Upper lobe of left lung (tissue), 6 donors: ENCODE measurements around the gene KIF22. TPM values are rescaled to one million over a fixed set of nuclear protein-coding genes. Genes with fewer than 3 reads are reported as not detected.

ENCODE experiments used
- ATAC-seq, 2 donors: fragments of 200-7000 bp; cut with Tn5 transposase; one replicate each; pipeline ENCODE4 v1.9.1; 2022; ENCODE audit warnings: mild to moderate bottlenecking in 2 of 2, moderate library complexity in 2 of 2; ENCODE audit not compliant: low FRiP score in 2 of 2
- DNase-seq, 2 donors: peaks; one replicate each; pipeline ENCODE4 v3.0.0-alpha.2; 2019 to 2020
- H3K27ac ChIP-seq, 4 donors: fragments of 200-600 bp; sonication (generic); one replicate each; pipeline ENCODE4 v1.5.1; 2016 to 2019
- H3K27me3 ChIP-seq, 4 donors: fragments of 200-600 bp; sonication (generic); one replicate each; pipeline ENCODE4 v1.5.1; 2017 to 2019
- H3K36me3 ChIP-seq, 4 donors: fragments of 200-600 bp; sonication (generic); one replicate each; pipeline ENCODE4 v1.5.1; 2016 to 2019
- H3K4me1 ChIP-seq, 4 donors: fragments of 200-600 bp; sonication (generic); one replicate each; pipeline ENCODE4 v1.5.1; 2018 to 2019
- H3K4me3 ChIP-seq, 4 donors: fragments of 200-600 bp; sonication (generic); one replicate each; pipeline ENCODE4 v1.5.1; 2017 to 2019; ENCODE audit warnings: mild to moderate bottlenecking in 2 of 4, moderate library complexity in 1 of 4
- H3K9me3 ChIP-seq, 4 donors: fragments of 200-600 bp; sonication (generic); one replicate each; pipeline ENCODE4 v1.5.1; 2018 to 2019
- EP300 ChIP-seq, 4 donors: sonication (generic); formaldehyde crosslinking; IDR thresholded peaks; one replicate each; pipeline ENCODE4 v1.5.1; 2017; ENCODE audit warnings: antibody characterized with exemption in 4 of 4, control low read depth in 2 of 4
- POLR2A ChIP-seq, 4 donors: fragments of 450-650 bp; IDR thresholded peaks; one replicate each; pipeline ENCODE4 v1.5.1; 2016 to 2017; ENCODE audit warnings: antibody characterized with exemption in 4 of 4, mild to moderate bottlenecking in 2 of 4
- POLR2AphosphoS5 ChIP-seq, 2 donors: sonication (generic); formaldehyde crosslinking; IDR thresholded peaks; one replicate each; pipeline ENCODE4 v1.5.1; 2017; ENCODE audit warnings: antibody characterized with exemption in 2 of 2
- WGBS, 2 donors: methylation state at CpG; one replicate each; pipeline ENCODE4 v1.1.5; 2017 to 2018; 5-methylcytosine and 5-hydroxymethylcytosine counted together
- total RNA-seq, 6 donors: library from RNA; depleted of rRNA in 4 of 6; stranded (reverse); fragments of >200 nt in 4 of 6; gene quantifications; one replicate each; pipeline versions ENCODE4 v1.1.0 to v1.2.1, GENCODE V29; 2016 to 2021
- TF ChIP-seq, protein P1 (sequence below), 6 experiments: fragments of 450-650 bp in 4 of 6; fragments of 200-600 bp in 2 of 6; sonication (generic) in 2 of 6; IDR thresholded peaks; one replicate each; pipeline ENCODE4 v1.5.1; 2016 to 2019; ENCODE audit warnings: antibody characterized with exemption in 6 of 6
- donor health status: DM: no; HTN: no; CAD: no; lungs with moderate emphysema.
- donor health status: DM: no; HTN: yes; CAD: no; lungs with severe emphysema.

The KIF22 gene
- total RNA-seq, 6 donors from 2014 or later = 9.1 to 43.5 (median 26.6) TPM

DNA sequence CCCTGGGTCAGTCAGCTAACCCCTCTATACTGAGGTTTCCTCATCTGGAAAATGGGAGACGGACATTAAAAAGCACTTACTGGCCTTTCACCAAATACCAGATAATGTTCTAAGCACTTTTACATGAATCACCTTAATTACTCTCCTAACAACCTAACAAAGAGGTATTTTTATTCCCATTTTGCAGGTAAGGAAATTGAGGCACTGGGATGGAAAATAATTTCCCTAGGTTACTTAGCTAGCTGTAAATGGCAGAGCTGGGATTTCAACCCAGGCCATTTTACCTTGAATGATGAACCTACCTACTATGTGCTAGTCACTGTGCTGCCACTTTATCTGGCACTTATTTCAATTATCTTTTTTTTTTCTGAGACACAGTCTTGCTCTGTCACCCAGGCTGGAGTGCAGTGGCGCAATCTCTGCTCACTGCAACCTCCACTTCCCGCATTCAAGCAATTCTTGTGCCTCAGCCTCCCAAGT, 3.7 kb downstream of the KIF22 start:
- no peak overlapping the region for H3K4me3 ChIP-seq
- peaks cover 15 to 22% (median 17%) of the 10 kb centered on the region in 4 donors for H3K4me1 ChIP-seq
- H3K27ac ChIP-seq = no peak overlapping the region
- H3K36me3 ChIP-seq = peaks cover 4 to 20% (median 18%) of the 10 kb centered on the region in 4 donors
- no peak for DNase-seq
- WGBS, 2 donors = 96 to 99% methylated on average over 3 of the region's 3 CpGs
- no peak for ATAC-seq
- TF ChIP-seq, protein P1, sequence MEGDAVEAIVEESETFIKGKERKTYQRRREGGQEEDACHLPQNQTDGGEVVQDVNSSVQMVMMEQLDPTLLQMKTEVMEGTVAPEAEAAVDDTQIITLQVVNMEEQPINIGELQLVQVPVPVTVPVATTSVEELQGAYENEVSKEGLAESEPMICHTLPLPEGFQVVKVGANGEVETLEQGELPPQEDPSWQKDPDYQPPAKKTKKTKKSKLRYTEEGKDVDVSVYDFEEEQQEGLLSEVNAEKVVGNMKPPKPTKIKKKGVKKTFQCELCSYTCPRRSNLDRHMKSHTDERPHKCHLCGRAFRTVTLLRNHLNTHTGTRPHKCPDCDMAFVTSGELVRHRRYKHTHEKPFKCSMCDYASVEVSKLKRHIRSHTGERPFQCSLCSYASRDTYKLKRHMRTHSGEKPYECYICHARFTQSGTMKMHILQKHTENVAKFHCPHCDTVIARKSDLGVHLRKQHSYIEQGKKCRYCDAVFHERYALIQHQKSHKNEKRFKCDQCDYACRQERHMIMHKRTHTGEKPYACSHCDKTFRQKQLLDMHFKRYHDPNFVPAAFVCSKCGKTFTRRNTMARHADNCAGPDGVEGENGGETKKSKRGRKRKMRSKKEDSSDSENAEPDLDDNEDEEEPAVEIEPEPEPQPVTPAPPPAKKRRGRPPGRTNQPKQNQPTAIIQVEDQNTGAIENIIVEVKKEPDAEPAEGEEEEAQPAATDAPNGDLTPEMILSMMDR (IDR thresholded peaks at IDR 0.05) = no peak
- no peak for TF ChIP-seq POLR2AphosphoS5 (IDR thresholded peaks at IDR 0.05)
- TF ChIP-seq POLR2A (IDR thresholded peaks at IDR 0.05) = no peak
- no peak for TF ChIP-seq EP300 (IDR thresholded peaks at IDR 0.05)
- H3K9me3 ChIP-seq = no peaks in the 10 kb centered on the region
- no peaks in the 10 kb centered on the region for H3K27me3 ChIP-seq

DNA sequence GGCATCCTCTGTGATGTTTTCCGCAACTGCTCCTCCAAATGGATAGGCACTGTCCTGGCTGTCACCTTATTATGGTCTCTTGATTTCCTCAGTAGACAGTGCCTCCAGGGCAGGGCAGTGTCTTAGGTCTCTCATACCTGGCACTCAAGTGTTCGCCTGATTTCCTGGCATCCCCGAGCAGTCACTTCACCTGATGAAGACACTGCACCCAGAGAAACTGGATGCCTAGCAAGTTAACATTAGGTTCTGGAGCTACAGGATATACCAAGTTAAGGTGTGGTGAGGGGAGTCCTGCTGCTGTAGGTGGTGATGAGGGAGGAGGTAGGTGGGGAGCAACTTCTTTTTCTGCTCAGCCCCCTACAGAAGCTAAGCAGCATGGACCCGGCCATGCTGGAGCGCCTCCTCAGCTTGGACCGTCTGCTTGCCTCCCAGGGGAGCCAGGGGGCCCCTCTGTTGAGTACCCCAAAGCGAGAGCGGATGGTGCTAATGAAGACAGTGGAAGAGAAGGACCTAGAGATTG, 11.9 kb downstream of the KIF22 start:
- WGBS, 2 donors = 97% methylated on average over 8 of the region's 8 CpGs
- H3K4me3 ChIP-seq = no peak overlapping the region

DNA sequence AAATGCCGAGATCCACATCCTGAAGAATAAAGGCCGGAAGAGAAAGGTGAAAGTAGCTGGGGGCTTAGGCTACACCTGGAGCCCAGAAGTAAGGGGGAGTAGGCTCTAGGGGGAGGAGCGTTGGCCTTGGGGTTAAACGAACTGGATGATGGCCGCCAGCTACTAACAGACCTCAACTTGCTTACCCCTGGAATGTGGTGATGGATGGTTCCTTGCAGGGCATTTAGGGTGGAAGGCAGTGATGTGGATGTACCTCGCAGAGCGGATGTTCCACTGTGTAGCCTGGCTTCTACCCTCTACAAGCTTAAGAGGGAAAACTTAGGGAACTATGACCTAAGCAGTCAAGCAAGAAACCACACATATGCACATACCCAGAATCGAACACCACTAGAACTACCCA, 13.5 kb downstream of the KIF22 start:
- Histone ChIP-seq H3K27ac (peak overlapping the region; percentile 96 to 97 (median 97)), H3K4me3 (peak overlapping the region in 2 of 4 donors; percentile 75 to 91), H3K9me3 (no peaks in the 10 kb centered on the region), H3K27me3 (no peaks in the 10 kb centered on the region), H3K36me3 (peaks cover 2 to 19% (median 16%) of the 10 kb centered on the region in 4 donors), H3K4me1 (peaks cover 22 to 31% (median 27%) of the 10 kb centered on the region in 4 donors)
- WGBS, 2 donors = 81 to 84% methylated on average over 8 of the region's 8 CpGs
- ATAC-seq (no peak), DNase-seq (no peak)
- TF ChIP-seq POLR2AphosphoS5 (IDR thresholded peaks at IDR 0.05) (no peak), EP300 (IDR thresholded peaks at IDR 0.05) (no peak), POLR2A (IDR thresholded peaks at IDR 0.05) (no peak)
- TF ChIP-seq, protein P1 (IDR thresholded peaks at IDR 0.05) = no peak

More for the DNA sequence above, 11.9 kb downstream of the KIF22 start:
- Histone ChIP-seq H3K9me3 (no peaks in the 10 kb centered on the region), H3K36me3 (peaks cover 4 to 26% (median 23%) of the 10 kb centered on the region in 4 donors), H3K27ac (no peak overlapping the region), H3K27me3 (no peaks in the 10 kb centered on the region), H3K4me1 (peaks cover 10 to 16% (median 12%) of the 10 kb centered on the region in 4 donors)
- no peak for DNase-seq
- no peak for ATAC-seq
- TF ChIP-seq EP300 (IDR thresholded peaks at IDR 0.05) (no peak), POLR2A (IDR thresholded peaks at IDR 0.05) (no peak), POLR2AphosphoS5 (IDR thresholded peaks at IDR 0.05) (no peak)
- TF ChIP-seq, protein P1 (IDR thresholded peaks at IDR 0.05) = no peak

- peak overlapping the region; percentile 63 to 93 (median 83) for H3K4me3 ChIP-seq
- no peaks in the 10 kb centered on the region for H3K27me3 ChIP-seq
- H3K27ac ChIP-seq = peak overlapping the region; percentile 96 to 97 (median 97)
- H3K36me3 ChIP-seq = peaks cover 2 to 19% (median 16%) of the 10 kb centered on the region in 4 donors
- no peaks in the 10 kb centered on the region for H3K9me3 ChIP-seq
- peak; percentile 0 to 52 for ATAC-seq
- WGBS, 2 donors = 3 to 5% methylated on average over 6 to 7 of the region's 26 CpGs
- peak in 1 of 2 donors; percentile 81 for DNase-seq
- TF ChIP-seq POLR2AphosphoS5 (IDR thresholded peaks at IDR 0.05) (peak in 1 of 2 donors; percentile 5), POLR2A (IDR thresholded peaks at IDR 0.05) (peak in 1 of 4 donors; percentile 51), EP300 (IDR thresholded peaks at IDR 0.05) (no peak)
- TF ChIP-seq, protein P1 (IDR thresholded peaks at IDR 0.05) = no peak
- peaks cover 29 to 37% (median 34%) of the 10 kb centered on the region in 4 donors for H3K4me1 ChIP-seq
Measured at GRCh38 chr16:29804455-29805231, 14.1 kb downstream of the KIF22 start.
